ENCODE data around the gene CD300LD. TPM values are rescaled to one million over a fixed set of nuclear protein-coding genes. Genes with fewer than 3 reads are reported as not detected.

Gene CD300LD
- total and polyA plus RNA-seq, 2 experiments from 2014 or later = not detected

- Histone ChIP-seq H4K20me1 (ENCODE audit: insufficient read depth, poor library complexity, severe bottlenecking) (no peaks in the 10 kb centered on the region), H2AFZ (no peak overlapping the region), H3K27me3 (peaks cover 6% of the 10 kb centered on the region), H3K4me3 (no peak overlapping the region), H3K9me3 (ENCODE audit: low read depth) (no peaks in the 10 kb centered on the region), H3K4me2 (no peak overlapping the region), H3K9me2 (replicated peaks; ENCODE audit: insufficient read depth) (no peaks in the 10 kb centered on the region), H3K27ac (no peak overlapping the region), H3K36me3 (replicated peaks; ENCODE audit: insufficient read depth, low read depth) (no peaks in the 10 kb centered on the region), H3K4me1 (ENCODE audit: insufficient read depth) (no peaks in the 10 kb centered on the region), H3K79me2 (no peaks in the 10 kb centered on the region)
- no peak for DNase-seq (ENCODE audit: low spot score)
- WGBS (ENCODE audit: low lambda C conversion rate, missing lambda C conversion rate) = 93% methylated on average over 17 of the region's 17 CpGs
- TF ChIP-seq CTCF (IDR thresholded peaks at IDR 0.05; ENCODE audit: poor library complexity) (no peak), EZH2 (IDR thresholded peaks at IDR 0.05; ENCODE audit: borderline replicate concordance) (no peak), EZH2phosphoT487 (IDR thresholded peaks at IDR 0.05; ENCODE audit: low read depth, severe bottlenecking, unreplicated experiment) (no peak)
These were observed 49.2 kb downstream of the CD300LD start for GRCh38 chr17:74542727-74543383.

GRCh38 chr17:74542166-74542565 is 49.9 kb downstream of the CD300LD start:
- WGBS (ENCODE audit: low lambda C conversion rate, missing lambda C conversion rate) = 85% methylated on average over 5 of the region's 5 CpGs
- no peaks in the 10 kb centered on the region for H3K9me2 ChIP-seq (replicated peaks; ENCODE audit: insufficient read depth)
- H2AFZ ChIP-seq = no peak overlapping the region
- no peaks in the 10 kb centered on the region for H4K20me1 ChIP-seq (ENCODE audit: insufficient read depth, poor library complexity, severe bottlenecking)
- no peaks in the 10 kb centered on the region for H3K36me3 ChIP-seq (replicated peaks; ENCODE audit: insufficient read depth, low read depth)
- H3K4me3 ChIP-seq = no peak overlapping the region
- DNase-seq (ENCODE audit: low spot score) = no peak
- TF ChIP-seq EZH2phosphoT487 (IDR thresholded peaks at IDR 0.05; ENCODE audit: low read depth, severe bottlenecking, unreplicated experiment) (no peak), EZH2 (IDR thresholded peaks at IDR 0.05; ENCODE audit: borderline replicate concordance) (no peak), CTCF (IDR thresholded peaks at IDR 0.05; ENCODE audit: poor library complexity) (no peak)
- H3K27ac ChIP-seq = no peak overlapping the region
- no peak overlapping the region for H3K4me2 ChIP-seq
- H3K9me3 ChIP-seq (ENCODE audit: low read depth) = no peaks in the 10 kb centered on the region
- no peaks in the 10 kb centered on the region for H3K4me1 ChIP-seq (ENCODE audit: insufficient read depth)
- H3K79me2 ChIP-seq = no peaks in the 10 kb centered on the region
- peaks cover 9% of the 10 kb centered on the region for H3K27me3 ChIP-seq

- Histone ChIP-seq H3K4me3 (no peak overlapping the region), H3K27ac (no peak overlapping the region), H3K27me3 (peaks cover 9% of the 10 kb centered on the region), H2AFZ (no peak overlapping the region), H3K4me1 (ENCODE audit: insufficient read depth) (no peaks in the 10 kb centered on the region), H3K9me2 (replicated peaks; ENCODE audit: insufficient read depth) (no peaks in the 10 kb centered on the region), H3K4me2 (no peak overlapping the region), H3K79me2 (no peaks in the 10 kb centered on the region), H4K20me1 (ENCODE audit: insufficient read depth, poor library complexity, severe bottlenecking) (no peaks in the 10 kb centered on the region), H3K36me3 (replicated peaks; ENCODE audit: insufficient read depth, low read depth) (no peaks in the 10 kb centered on the region), H3K9me3 (ENCODE audit: low read depth) (no peaks in the 10 kb centered on the region)
- TF ChIP-seq EZH2 (IDR thresholded peaks at IDR 0.05; ENCODE audit: borderline replicate concordance) (no peak), CTCF (IDR thresholded peaks at IDR 0.05; ENCODE audit: poor library complexity) (no peak)
- WGBS (ENCODE audit: low lambda C conversion rate, missing lambda C conversion rate) = 83% methylated on average over 23 of the region's 23 CpGs
- DNase-seq (ENCODE audit: low spot score) = no peak
These were observed 50.6 kb downstream of the CD300LD start for GRCh38 chr17:74541176-74542111.
